Liver (tissue), 9 donors: ENCODE data around the gene FES. TPM values are rescaled to one million over a fixed set of nuclear protein-coding genes. Genes with fewer than 3 reads are reported as not detected.

Source experiments
- DNase-seq: peaks from one replicate; pipeline ENCODE4 v3.0.0-alpha.2; 2017; ENCODE audit warnings: low spot score
- H3K27ac ChIP-seq, 2 donors: one replicate each; pipeline ENCODE4 v1.7.0; 2013; ENCODE audit warnings: inconsistent platforms in 2 of 2, low read length in 2 of 2, control low read depth in 1 of 2, low read depth in 1 of 2, mild to moderate bottlenecking in 1 of 2
- H3K27me3 ChIP-seq, 4 donors: one replicate each; pipeline versions ENCODE4 v1.6.1 to v1.7.0; 2013; ENCODE audit warnings: low read length in 3 of 4, inconsistent platforms in 1 of 4, mild to moderate bottlenecking in 1 of 4, moderate library complexity in 1 of 4; ENCODE audit not compliant: control insufficient read depth in 4 of 4, insufficient read depth in 4 of 4
- H3K36me3 ChIP-seq, 4 donors: one replicate each; pipeline versions ENCODE4 v1.6.1 to v1.7.0; 2013; ENCODE audit warnings: low read length in 3 of 4, mild to moderate bottlenecking in 3 of 4, low read depth in 1 of 4, moderate library complexity in 1 of 4; ENCODE audit not compliant: control insufficient read depth in 4 of 4, insufficient read depth in 3 of 4
- H3K4me1 ChIP-seq, 4 donors: one replicate each; pipeline versions ENCODE4 v1.6.1 to v1.7.0; 2013; ENCODE audit warnings: low read length in 3 of 4, mild to moderate bottlenecking in 3 of 4, moderate library complexity in 1 of 4; ENCODE audit not compliant: control insufficient read depth in 4 of 4, insufficient read depth in 4 of 4
- H3K4me3 ChIP-seq, 3 donors: one replicate each; pipeline versions ENCODE4 v1.6.1 to v1.7.0; 2013; ENCODE audit warnings: low read length in 3 of 3, control low read depth in 1 of 3, low read depth in 1 of 3, mild to moderate bottlenecking in 1 of 3
- H3K9ac ChIP-seq, 2 donors: one replicate each; pipeline ENCODE4 v1.7.0; 2013; ENCODE audit warnings: low read length in 2 of 2, mild to moderate bottlenecking in 2 of 2, moderate library complexity in 2 of 2, control low read depth in 1 of 2, low read depth in 1 of 2
- H3K9me3 ChIP-seq, 4 donors: one replicate each; pipeline versions ENCODE4 v1.6.1 to v1.7.0; 2013; ENCODE audit warnings: low read length in 3 of 4; ENCODE audit not compliant: control insufficient read depth in 4 of 4
- EGR1 ChIP-seq, 2 donors: IDR thresholded peaks; 2 replicates each; pipeline ENCODE4 v1.6.1; 2016 to 2018; ENCODE audit warnings: antibody characterized with exemption in 2 of 2, low read depth in 2 of 2
- FOXA1 ChIP-seq: IDR thresholded peaks from 2 replicates; pipeline ENCODE4 v1.6.1; 2016; ENCODE audit warnings: antibody characterized with exemption
- FOXA2 ChIP-seq: IDR thresholded peaks from 2 replicates; pipeline ENCODE4 v1.6.1; 2016; ENCODE audit warnings: antibody characterized with exemption
- HNF4A ChIP-seq, 2 donors: conservative IDR thresholded peaks; 2 replicates each; pipeline ENCODE4 v1.6.1; 2016; ENCODE audit warnings: antibody characterized with exemption in 2 of 2, mild to moderate bottlenecking in 2 of 2
- HNF4G ChIP-seq: IDR thresholded peaks from 2 replicates; pipeline ENCODE4 v1.6.1; 2016; ENCODE audit warnings: antibody characterized with exemption
- JUND ChIP-seq, 2 donors: IDR thresholded peaks; 2 replicates each; pipeline ENCODE4 v1.6.1; 2016; ENCODE audit warnings: antibody characterized with exemption in 2 of 2
- RAD21 ChIP-seq, 2 donors: IDR thresholded peaks; 2 replicates each; pipeline ENCODE4 v1.6.1; 2016; ENCODE audit warnings: antibody characterized with exemption in 2 of 2, mild to moderate bottlenecking in 2 of 2
- RXRA ChIP-seq, 2 donors: IDR thresholded peaks; 2 replicates each; pipeline ENCODE4 v1.6.1; 2017 to 2018; ENCODE audit warnings: antibody characterized with exemption in 2 of 2, mild to moderate bottlenecking in 1 of 2
- SP1 ChIP-seq: IDR thresholded peaks from 2 replicates; pipeline ENCODE4 v1.6.1; 2018; ENCODE audit warnings: antibody characterized with exemption, mild to moderate bottlenecking
- TAF1 ChIP-seq: conservative IDR thresholded peaks from 2 replicates; pipeline ENCODE4 v1.6.1; 2016; ENCODE audit warnings: antibody characterized with exemption, mild to moderate bottlenecking
- YY1 ChIP-seq: IDR thresholded peaks from 2 replicates; pipeline ENCODE4 v1.6.1; 2016; ENCODE audit warnings: antibody characterized with exemption, mild to moderate bottlenecking
- WGBS: extraction: QIAGEN DNeasy Blood & Tissue Kit; methylation state at CpG from one replicate; pipeline ENCODE4 v1.1.7; 2013; 5-methylcytosine and 5-hydroxymethylcytosine counted together
- polyA plus RNA-seq, 2 donors: library from polyadenylated mRNA; stranded (reverse) in 1 of 2; unstranded in 1 of 2; fragments of 200-250 nt in 1 of 2; fragments of >200 nt in 1 of 2; fragmentation: Nextera tagmentation in 1 of 2; extraction: Ambion mirVana in 1 of 2; gene quantifications; one replicate each; pipeline versions ENCODE4 v1.2.1 to v1.2.3, GENCODE V29; 2013 to 2015
- total RNA-seq, 2 donors: library from RNA; depleted of rRNA; stranded (reverse); fragments of >200 nt; gene quantifications; one replicate each; pipeline ENCODE4 v1.2.3, GENCODE V29; 2014
- TF ChIP-seq, protein P1 (sequence below): IDR thresholded peaks from 2 replicates; pipeline ENCODE4 v1.6.1; 2016; ENCODE audit warnings: antibody characterized with exemption, mild to moderate bottlenecking
- TF ChIP-seq, protein P2 (sequence below): fragments of 150-350 bp; IDR thresholded peaks from 2 replicates; pipeline ENCODE4 v1.5.1; 2017; ENCODE audit warnings: improper control_type of control experiment, low read depth, low read length; ENCODE audit not compliant: missing input control
- TF ChIP-seq, protein P3 (sequence below): IDR thresholded peaks from 2 replicates; pipeline ENCODE4 v1.6.1; 2016; ENCODE audit warnings: antibody characterized with exemption
- donor health status: healthy.
- donor health status: healthy.
- donor health status: healthy.
- donor health status: healthy.
- donor health status: healthy.

Gene FES
- total and polyA plus RNA-seq, 4 donors, result 12.1 to 43.1 (median 28.8) TPM

DNA sequence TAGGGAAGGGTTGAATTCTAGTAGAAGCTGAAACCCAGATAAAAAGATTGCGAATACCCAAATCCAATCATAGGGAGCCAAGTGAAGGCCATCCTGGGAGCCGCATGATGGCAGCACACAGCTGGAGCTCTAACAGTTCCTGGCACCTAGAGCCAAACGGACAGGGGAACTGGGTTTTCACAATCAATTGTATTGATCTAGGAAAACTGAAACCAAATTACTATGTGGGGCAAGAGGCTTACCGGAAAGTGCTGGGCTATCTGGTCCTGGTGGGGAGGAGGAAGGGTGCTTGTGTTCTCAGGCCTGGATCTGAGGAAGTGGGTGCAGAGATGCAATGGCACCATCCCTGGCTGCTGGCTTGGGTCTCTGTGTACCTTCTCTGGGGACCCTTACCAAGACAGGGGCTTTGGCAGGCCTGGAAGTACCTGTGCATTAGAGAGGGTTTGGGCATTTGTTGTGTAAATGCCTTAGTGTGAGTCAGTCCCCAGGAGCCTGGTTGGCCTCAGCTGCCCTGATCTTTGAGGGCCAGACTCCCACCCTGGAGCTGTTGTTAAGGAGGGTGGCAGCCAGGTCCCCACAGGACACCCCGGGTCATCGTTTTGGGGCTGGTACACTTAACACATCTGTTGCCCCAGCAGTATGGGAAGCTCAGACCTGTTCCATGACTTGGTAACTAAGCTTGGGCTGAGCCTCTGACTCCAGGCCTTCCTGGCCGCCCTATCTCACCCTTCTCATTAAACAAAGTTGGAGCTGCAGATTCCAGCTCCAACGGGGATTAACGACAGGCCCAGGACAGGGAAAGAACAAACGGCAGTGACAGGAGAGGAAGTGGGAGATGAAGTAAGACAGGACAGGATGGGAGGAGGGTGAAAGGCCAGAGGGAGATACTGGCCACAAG, 24.8 kb upstream of the FES start (continued):
- TF ChIP-seq, protein P1, sequence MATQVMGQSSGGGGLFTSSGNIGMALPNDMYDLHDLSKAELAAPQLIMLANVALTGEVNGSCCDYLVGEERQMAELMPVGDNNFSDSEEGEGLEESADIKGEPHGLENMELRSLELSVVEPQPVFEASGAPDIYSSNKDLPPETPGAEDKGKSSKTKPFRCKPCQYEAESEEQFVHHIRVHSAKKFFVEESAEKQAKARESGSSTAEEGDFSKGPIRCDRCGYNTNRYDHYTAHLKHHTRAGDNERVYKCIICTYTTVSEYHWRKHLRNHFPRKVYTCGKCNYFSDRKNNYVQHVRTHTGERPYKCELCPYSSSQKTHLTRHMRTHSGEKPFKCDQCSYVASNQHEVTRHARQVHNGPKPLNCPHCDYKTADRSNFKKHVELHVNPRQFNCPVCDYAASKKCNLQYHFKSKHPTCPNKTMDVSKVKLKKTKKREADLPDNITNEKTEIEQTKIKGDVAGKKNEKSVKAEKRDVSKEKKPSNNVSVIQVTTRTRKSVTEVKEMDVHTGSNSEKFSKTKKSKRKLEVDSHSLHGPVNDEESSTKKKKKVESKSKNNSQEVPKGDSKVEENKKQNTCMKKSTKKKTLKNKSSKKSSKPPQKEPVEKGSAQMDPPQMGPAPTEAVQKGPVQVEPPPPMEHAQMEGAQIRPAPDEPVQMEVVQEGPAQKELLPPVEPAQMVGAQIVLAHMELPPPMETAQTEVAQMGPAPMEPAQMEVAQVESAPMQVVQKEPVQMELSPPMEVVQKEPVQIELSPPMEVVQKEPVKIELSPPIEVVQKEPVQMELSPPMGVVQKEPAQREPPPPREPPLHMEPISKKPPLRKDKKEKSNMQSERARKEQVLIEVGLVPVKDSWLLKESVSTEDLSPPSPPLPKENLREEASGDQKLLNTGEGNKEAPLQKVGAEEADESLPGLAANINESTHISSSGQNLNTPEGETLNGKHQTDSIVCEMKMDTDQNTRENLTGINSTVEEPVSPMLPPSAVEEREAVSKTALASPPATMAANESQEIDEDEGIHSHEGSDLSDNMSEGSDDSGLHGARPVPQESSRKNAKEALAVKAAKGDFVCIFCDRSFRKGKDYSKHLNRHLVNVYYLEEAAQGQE, result peak; percentile 51
- peak; percentile 33 for TF ChIP-seq FOXA1
- TF ChIP-seq TAF1, result peak; percentile 56

DNA sequence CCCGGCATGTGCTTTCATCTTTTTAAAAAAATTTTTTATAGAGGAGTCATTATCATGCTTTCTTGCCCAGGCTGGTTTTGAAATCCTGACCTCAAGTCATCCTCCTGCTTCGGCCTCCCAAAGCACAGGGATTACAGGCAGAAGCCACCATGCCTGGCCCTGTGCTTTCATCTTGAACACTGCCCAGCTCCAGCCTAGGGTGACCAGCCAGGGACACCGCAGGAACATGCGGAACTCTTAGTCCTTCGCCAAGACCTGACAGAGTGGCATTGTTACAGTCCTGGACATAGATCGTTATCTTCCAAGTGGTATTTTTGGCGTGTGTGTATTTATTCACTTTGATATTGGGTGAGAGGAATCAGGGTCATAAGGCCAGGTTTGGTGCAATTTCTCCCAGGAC, 23.9 kb upstream of the FES start:
- peaks cover 27 to 64% (median 52%) of the 10 kb centered on the region in 4 donors for H3K4me1 ChIP-seq
- H3K4me3 ChIP-seq, result no peak overlapping the region
- no peak overlapping the region for H3K9ac ChIP-seq
- no peak for DNase-seq
- WGBS, result 29% methylated on average over 7 of the region's 7 CpGs
- no peaks in the 10 kb centered on the region for H3K9me3 ChIP-seq
- H3K27me3 ChIP-seq, result no peaks in the 10 kb centered on the region
- peak overlapping the region; percentile 78 to 80 for H3K27ac ChIP-seq
- peak; percentile 58 to 74 for TF ChIP-seq RXRA (IDR thresholded peaks at IDR 0.05)
- TF ChIP-seq, protein P2, sequence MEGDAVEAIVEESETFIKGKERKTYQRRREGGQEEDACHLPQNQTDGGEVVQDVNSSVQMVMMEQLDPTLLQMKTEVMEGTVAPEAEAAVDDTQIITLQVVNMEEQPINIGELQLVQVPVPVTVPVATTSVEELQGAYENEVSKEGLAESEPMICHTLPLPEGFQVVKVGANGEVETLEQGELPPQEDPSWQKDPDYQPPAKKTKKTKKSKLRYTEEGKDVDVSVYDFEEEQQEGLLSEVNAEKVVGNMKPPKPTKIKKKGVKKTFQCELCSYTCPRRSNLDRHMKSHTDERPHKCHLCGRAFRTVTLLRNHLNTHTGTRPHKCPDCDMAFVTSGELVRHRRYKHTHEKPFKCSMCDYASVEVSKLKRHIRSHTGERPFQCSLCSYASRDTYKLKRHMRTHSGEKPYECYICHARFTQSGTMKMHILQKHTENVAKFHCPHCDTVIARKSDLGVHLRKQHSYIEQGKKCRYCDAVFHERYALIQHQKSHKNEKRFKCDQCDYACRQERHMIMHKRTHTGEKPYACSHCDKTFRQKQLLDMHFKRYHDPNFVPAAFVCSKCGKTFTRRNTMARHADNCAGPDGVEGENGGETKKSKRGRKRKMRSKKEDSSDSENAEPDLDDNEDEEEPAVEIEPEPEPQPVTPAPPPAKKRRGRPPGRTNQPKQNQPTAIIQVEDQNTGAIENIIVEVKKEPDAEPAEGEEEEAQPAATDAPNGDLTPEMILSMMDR, result no peak
- no peak for TF ChIP-seq TAF1
- TF ChIP-seq HNF4A (conservative IDR thresholded peaks at IDR 0.05), result peak; percentile 27 to 68
- peak; percentile 64 for TF ChIP-seq SP1
- TF ChIP-seq FOXA2, result peak; percentile 8
- peak in 1 of 2 donors; percentile 16 for TF ChIP-seq RAD21 (IDR thresholded peaks at IDR 0.05)
- TF ChIP-seq, protein P3, sequence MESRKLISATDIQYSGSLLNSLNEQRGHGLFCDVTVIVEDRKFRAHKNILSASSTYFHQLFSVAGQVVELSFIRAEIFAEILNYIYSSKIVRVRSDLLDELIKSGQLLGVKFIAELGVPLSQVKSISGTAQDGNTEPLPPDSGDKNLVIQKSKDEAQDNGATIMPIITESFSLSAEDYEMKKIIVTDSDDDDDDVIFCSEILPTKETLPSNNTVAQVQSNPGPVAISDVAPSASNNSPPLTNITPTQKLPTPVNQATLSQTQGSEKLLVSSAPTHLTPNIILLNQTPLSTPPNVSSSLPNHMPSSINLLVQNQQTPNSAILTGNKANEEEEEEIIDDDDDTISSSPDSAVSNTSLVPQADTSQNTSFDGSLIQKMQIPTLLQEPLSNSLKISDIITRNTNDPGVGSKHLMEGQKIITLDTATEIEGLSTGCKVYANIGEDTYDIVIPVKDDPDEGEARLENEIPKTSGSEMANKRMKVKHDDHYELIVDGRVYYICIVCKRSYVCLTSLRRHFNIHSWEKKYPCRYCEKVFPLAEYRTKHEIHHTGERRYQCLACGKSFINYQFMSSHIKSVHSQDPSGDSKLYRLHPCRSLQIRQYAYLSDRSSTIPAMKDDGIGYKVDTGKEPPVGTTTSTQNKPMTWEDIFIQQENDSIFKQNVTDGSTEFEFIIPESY, result no peak
- no peak for TF ChIP-seq HNF4G
- TF ChIP-seq EGR1 (IDR thresholded peaks at IDR 0.05; ENCODE audit: low read depth in 2 of 2), result peak in 1 of 2 donors; percentile 11
- TF ChIP-seq YY1, result no peak
- peak in 1 of 2 donors; percentile 21 for TF ChIP-seq JUND (IDR thresholded peaks at IDR 0.05)
- no peak for TF ChIP-seq FOXA1
- no peaks in the 10 kb centered on the region for H3K36me3 ChIP-seq
